Measurements from ENCODE around the gene MOGAT1. TPM values are rescaled to one million over a fixed set of nuclear protein-coding genes. Genes with fewer than 3 reads are reported as not detected.
"Not testable (repeated sequence)": the region's sequence is repeated elsewhere in the genome, so short reads cannot be mapped to it uniquely, and the experiment has no call there.

MOGAT1 gene
- total RNA-seq, 1 donor from 2014 or later = not detected

- no peak for DNase-seq
- Mint-ChIP-seq H3K27ac (no peak overlapping the region), H3K4me3 (no peak overlapping the region)
Measured at GRCh38 chr2:222689322-222689721, 17.9 kb downstream of the MOGAT1 start.

DNA sequence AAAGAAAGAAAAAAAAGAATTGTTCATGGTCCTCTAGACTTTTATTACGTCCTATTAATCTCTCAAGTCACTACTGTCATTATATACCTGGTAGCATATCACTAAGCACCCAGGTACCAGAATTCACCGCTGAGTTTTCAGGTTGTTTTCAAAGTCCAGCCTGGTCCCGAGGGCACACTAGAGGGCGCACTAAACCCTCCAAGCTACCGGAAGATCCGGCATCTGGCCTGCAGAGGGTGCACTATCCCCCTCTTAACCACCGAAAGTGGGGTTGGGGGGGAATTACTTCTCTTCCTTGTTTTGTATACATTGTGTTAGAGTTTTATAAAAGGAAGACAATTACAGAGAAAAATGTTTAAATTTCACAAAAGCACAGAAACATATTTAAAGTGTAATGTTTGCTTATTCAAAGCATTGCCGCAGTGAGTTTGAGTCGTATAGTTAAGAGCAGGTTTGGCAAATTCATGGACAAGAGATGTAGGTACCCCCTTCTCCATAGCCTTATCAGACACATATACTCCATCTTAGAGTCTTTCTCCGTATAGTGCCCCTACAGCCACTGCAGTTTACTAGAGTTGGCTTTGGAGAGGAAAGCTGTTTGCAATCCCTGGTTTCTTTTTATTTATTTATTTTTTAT, 19.2 kb downstream of the MOGAT1 start:
- Mint-ChIP-seq H3K4me3 (no peak overlapping the region), H3K27me3 (peaks cover 17% of the 10 kb centered on the region), H3K9me3 (no peaks in the 10 kb centered on the region), H3K4me1 (peaks cover 12% of the 10 kb centered on the region), H3K27ac (no peak overlapping the region), H3K36me3 (ENCODE audit: low read depth) (no peaks in the 10 kb centered on the region)
- peak; percentile 92 for DNase-seq
- intact Hi-C loops (cut with micrococcal nuclease) = loop anchor here (1.0 to 2.0 kb wide), 4 partner anchors 16 to 249 kb away; no protein-coding TSS in a partner anchor

More at GRCh38 chr2:222689322-222689721, 17.9 kb downstream of the MOGAT1 start:
- no peaks in the 10 kb centered on the region for H3K36me3 Mint-ChIP-seq (ENCODE audit: low read depth)
- intact Hi-C loops (cut with micrococcal nuclease) = no loop called here
- peaks cover 12% of the 10 kb centered on the region for H3K4me1 Mint-ChIP-seq
- H3K27me3 Mint-ChIP-seq = peaks cover 12% of the 10 kb centered on the region
- H3K9me3 Mint-ChIP-seq = no peaks in the 10 kb centered on the region

DNA sequence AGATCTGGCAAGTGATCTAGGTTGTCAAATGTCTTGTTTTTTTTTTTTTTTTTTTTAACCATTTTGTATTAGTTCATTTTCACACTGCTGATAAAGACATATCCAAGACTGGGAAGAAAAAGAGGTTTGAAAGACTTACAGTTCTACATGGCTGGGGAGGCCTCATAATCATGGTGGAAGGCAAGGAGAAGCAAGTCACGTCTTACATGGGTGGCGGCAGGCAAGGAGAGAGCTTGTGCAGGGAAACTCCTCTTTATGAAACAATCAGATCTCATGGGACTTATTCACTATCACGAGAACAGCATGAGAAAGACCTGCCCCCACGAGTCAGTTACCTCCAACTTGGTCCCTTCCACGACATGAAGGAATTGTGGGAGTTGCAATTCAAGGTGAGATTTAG, 22.0 kb downstream of the MOGAT1 start:
- DNase-seq; intact Hi-C loops (cut with micrococcal nuclease); H3K9me3 Mint-ChIP-seq; H3K4me1 Mint-ChIP-seq; H3K4me3 Mint-ChIP-seq; H3K36me3 Mint-ChIP-seq (ENCODE audit: low read depth): not testable (repeated sequence)
- Mint-ChIP-seq H3K27ac (peak overlapping the region; percentile 31), H3K27me3 (peaks cover 23% of the 10 kb centered on the region)

GRCh38 chr2:222693837-222694236, 22.4 kb downstream of the MOGAT1 start:
- peaks cover 26% of the 10 kb centered on the region for H3K27me3 Mint-ChIP-seq
- H3K27ac Mint-ChIP-seq = no peak overlapping the region
- H3K36me3 Mint-ChIP-seq (ENCODE audit: low read depth) = no peaks in the 10 kb centered on the region
- intact Hi-C loops (cut with micrococcal nuclease) = loop anchor here (1.0 kb wide), 1 partner anchor 245 kb away; no protein-coding TSS in a partner anchor
- DNase-seq = no peak
- H3K9me3 Mint-ChIP-seq = no peaks in the 10 kb centered on the region
- no peak overlapping the region for H3K4me3 Mint-ChIP-seq
- H3K4me1 Mint-ChIP-seq = peaks cover 7% of the 10 kb centered on the region

DNA sequence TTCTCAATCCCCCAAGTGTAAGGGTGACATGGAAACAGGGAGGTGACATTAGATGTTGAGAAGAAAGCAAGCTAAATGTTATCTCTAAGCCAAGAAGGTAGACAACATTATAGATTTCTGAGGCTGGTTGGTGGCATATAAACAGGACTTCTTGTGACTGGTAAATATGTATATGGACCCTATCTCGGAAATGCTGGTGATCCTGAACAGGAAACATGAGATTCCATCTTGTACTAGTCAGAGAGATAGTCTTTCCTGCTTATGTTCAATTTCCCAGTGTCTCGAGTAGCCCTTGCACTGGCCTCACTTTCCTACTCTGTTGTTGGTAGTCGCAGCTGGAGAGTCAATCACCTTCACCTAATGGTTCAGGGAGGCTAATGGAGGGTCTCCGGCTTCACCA, 26.8 kb downstream of the MOGAT1 start:
- peaks cover 48% of the 10 kb centered on the region for H3K27me3 Mint-ChIP-seq
- intact Hi-C loops (cut with micrococcal nuclease) = no loop called here
- no peak overlapping the region for H3K4me3 Mint-ChIP-seq
- H3K4me1 Mint-ChIP-seq = peaks cover 10% of the 10 kb centered on the region
- DNase-seq = no peak
- H3K27ac Mint-ChIP-seq = no peak overlapping the region
- no peaks in the 10 kb centered on the region for H3K9me3 Mint-ChIP-seq
- H3K36me3 Mint-ChIP-seq (ENCODE audit: low read depth) = no peaks in the 10 kb centered on the region

GRCh38 chr2:222701233-222701632, 29.8 kb downstream of the MOGAT1 start:
- Mint-ChIP-seq H3K4me1 (peaks cover 10% of the 10 kb centered on the region), H3K4me3 (peak overlapping the region; percentile 68), H3K9me3 (no peaks in the 10 kb centered on the region), H3K27ac (no peak overlapping the region), H3K27me3 (peaks cover 52% of the 10 kb centered on the region), H3K36me3 (ENCODE audit: low read depth) (no peaks in the 10 kb centered on the region)
- no peak for DNase-seq
- intact Hi-C loops (cut with micrococcal nuclease) = no loop called here

DNA sequence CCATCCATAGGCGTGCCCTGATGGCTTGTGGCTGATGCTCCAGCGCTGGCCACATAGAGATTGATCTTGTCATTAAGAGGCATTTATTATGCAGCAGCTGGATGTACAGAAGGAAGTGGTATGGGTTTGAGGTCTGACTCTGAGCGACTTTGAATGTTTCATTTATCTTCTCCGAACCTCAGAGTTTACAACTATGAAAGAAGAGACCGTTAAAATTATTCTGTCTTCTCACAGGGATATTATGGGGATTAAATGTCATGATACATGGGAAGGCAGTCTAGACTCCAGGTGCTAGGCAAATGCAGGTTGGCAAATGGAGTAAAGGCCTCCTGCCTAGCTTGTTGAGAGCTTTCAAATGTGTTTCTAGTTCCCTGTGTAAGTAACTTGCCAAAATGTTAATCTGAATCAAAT, 30.3 kb downstream of the MOGAT1 start:
- Mint-ChIP-seq H3K27ac (no peak overlapping the region), H3K9me3 (no peaks in the 10 kb centered on the region), H3K4me1 (peaks cover 10% of the 10 kb centered on the region), H3K27me3 (peaks cover 49% of the 10 kb centered on the region), H3K4me3 (peak overlapping the region; percentile 68), H3K36me3 (ENCODE audit: low read depth) (no peaks in the 10 kb centered on the region)
- DNase-seq = peak; percentile 67
- intact Hi-C loops (cut with micrococcal nuclease) = no loop called here

DNA sequence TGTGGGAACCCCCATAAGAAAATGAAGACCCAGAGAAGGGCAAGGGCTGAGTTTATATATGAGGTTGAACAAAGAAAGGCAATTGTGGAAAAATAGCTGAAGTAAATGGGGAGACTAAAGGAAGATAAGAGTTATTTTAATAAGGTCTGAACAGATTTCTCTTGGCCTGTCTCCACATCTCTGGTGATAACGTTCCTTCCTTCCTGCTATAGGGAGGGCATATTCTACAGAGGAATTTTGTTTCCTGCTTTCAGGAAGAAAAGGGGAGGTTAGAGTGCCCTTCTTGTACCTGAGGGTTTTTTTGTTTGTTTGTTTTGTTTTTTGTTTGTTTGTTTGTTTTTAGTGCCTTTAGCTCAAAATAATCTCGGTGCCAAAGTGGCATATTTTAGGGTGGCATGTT, 31.6 kb downstream of the MOGAT1 start:
- H3K4me3 Mint-ChIP-seq = no peak overlapping the region
- peaks cover 44% of the 10 kb centered on the region for H3K27me3 Mint-ChIP-seq
- H3K4me1 Mint-ChIP-seq = peaks cover 20% of the 10 kb centered on the region
- DNase-seq = no peak
- no peak overlapping the region for H3K27ac Mint-ChIP-seq
- no peaks in the 10 kb centered on the region for H3K36me3 Mint-ChIP-seq (ENCODE audit: low read depth)
- H3K9me3 Mint-ChIP-seq = no peaks in the 10 kb centered on the region
- intact Hi-C loops (cut with micrococcal nuclease) = no loop called here

DNA sequence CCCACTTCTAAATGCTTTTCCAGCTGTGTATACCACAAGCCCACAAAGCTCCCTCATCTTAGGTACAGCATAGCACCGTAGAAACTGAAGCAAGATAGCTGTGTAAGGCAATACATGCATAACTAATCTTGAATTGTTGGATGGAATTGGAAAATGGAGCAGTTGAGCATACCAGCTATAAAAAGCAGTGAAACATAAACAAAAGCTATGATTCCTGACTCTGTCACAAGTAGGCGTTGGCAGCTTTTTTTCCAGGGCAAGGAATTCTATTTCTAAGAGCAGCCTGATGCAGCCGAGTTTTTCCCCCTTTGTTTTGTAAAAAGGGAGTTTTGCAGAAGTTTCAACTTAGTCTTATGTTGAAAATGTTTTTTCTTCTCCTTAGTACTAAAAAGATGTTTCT, 32.4 kb downstream of the MOGAT1 start:
- Mint-ChIP-seq H3K4me1 (peaks cover 23% of the 10 kb centered on the region), H3K4me3 (no peak overlapping the region), H3K27me3 (peaks cover 42% of the 10 kb centered on the region), H3K36me3 (ENCODE audit: low read depth) (no peaks in the 10 kb centered on the region), H3K9me3 (no peaks in the 10 kb centered on the region), H3K27ac (no peak overlapping the region)
- DNase-seq = no peak
- intact Hi-C loops (cut with micrococcal nuclease) = no loop called here

- Mint-ChIP-seq H3K27me3 (peaks cover 40% of the 10 kb centered on the region), H3K4me1 (peaks cover 22% of the 10 kb centered on the region), H3K9me3 (no peaks in the 10 kb centered on the region), H3K4me3 (no peak overlapping the region), H3K36me3 (ENCODE audit: low read depth) (no peaks in the 10 kb centered on the region), H3K27ac (no peak overlapping the region)
- intact Hi-C loops (cut with micrococcal nuclease) = loop anchor here (2.0 to 5.0 kb wide), 2 partner anchors 16 to 81 kb away; no protein-coding TSS in a partner anchor
- no peak for DNase-seq
Measured at GRCh38 chr2:222706616-222707015, 35.2 kb downstream of the MOGAT1 start.

DNA sequence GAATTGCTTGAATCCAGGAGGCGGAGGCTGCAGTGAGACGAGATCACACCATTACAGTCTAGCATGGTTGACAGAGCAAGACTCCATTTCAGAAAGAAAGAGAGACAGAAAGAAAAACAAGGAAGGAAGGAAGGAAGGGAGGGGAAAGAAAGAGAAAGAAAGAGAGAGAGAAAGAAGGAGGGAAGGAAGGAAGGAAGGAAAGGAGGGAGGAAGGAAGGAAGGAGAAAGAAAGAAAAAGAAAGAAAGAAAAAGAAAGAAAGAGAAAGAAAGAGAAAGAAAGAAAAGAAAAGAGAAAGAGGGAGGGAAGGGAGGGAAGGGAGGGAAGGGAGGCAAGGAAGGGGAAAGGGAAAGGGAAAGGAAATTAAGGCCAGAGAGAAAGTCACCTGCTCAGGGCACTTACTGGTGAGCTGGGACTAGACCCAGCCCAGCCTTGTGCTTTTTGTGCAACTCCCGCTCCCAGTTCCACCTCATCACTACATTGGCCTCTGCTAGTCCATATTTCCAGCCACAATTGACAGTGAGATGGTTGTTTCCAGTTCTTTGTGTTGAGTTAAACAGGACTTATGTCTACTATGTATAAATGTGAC, 35.7 kb downstream of the MOGAT1 start:
- peak overlapping the region; percentile 9 for H3K27ac Mint-ChIP-seq
- H3K4me3 Mint-ChIP-seq = no peak overlapping the region

GRCh38 chr2:222707689-222708273, 36.3 kb downstream of the MOGAT1 start:
- Mint-ChIP-seq H3K4me3 (no peak overlapping the region), H3K9me3 (no peaks in the 10 kb centered on the region), H3K36me3 (ENCODE audit: low read depth) (no peaks in the 10 kb centered on the region), H3K27ac (no peak overlapping the region), H3K4me1 (peaks cover 17% of the 10 kb centered on the region), H3K27me3 (peaks cover 35% of the 10 kb centered on the region)
- no peak for DNase-seq
- intact Hi-C loops (cut with micrococcal nuclease) = loop anchor here (1.0 to 5.0 kb wide), 6 partner anchors 17 to 232 kb away; partner anchors contain the start of gene ACSL3

More for the DNA sequence above, 35.7 kb downstream of the MOGAT1 start:
- H3K9me3 Mint-ChIP-seq = no peaks in the 10 kb centered on the region
- peaks cover 35% of the 10 kb centered on the region for H3K27me3 Mint-ChIP-seq
- H3K36me3 Mint-ChIP-seq (ENCODE audit: low read depth) = no peaks in the 10 kb centered on the region
- intact Hi-C loops (cut with micrococcal nuclease) = loop anchor here (2.0 to 5.0 kb wide), 2 partner anchors 16 to 80 kb away; no protein-coding TSS in a partner anchor
- peaks cover 17% of the 10 kb centered on the region for H3K4me1 Mint-ChIP-seq
- no peak for DNase-seq

DNA sequence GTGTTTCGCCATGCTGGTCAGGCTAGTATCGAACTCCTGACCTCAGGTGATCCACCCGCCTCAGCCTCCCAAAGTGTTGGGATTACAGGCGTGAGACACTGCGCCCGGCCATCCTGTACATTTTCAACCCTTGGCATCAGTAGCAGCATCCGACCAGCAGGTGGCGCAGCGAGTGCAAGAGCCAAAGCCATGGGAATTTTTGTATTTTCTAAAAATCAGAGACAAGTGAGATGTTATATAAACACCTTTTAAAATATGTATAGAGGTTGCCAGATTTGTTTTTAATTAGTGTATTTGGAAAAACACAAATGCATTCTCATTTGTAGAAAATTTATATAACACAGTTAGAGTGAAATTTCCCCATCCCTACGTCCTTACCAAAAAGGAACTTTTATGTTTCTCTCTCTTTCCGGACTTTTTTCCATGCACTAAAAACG, 36.8 kb downstream of the MOGAT1 start:
- H3K9me3 Mint-ChIP-seq = no peaks in the 10 kb centered on the region
- H3K36me3 Mint-ChIP-seq (ENCODE audit: low read depth) = no peaks in the 10 kb centered on the region
- H3K4me1 Mint-ChIP-seq = peaks cover 17% of the 10 kb centered on the region
- peak; percentile 92 for DNase-seq
- H3K27me3 Mint-ChIP-seq = peaks cover 30% of the 10 kb centered on the region
- H3K4me3 Mint-ChIP-seq = no peak overlapping the region
- intact Hi-C loops (cut with micrococcal nuclease) = loop anchor here (1.0 to 5.0 kb wide), 5 partner anchors 79 to 231 kb away; partner anchors contain the start of gene ACSL3
- no peak overlapping the region for H3K27ac Mint-ChIP-seq
